Right lung (tissue), 5 donors: ENCODE measurements around the gene MRPS7. TPM values are rescaled to one million over a fixed set of nuclear protein-coding genes. Genes with fewer than 3 reads are reported as not detected.

Source experiments
- DNase-seq, 2 donors: peaks; one replicate each; pipeline ENCODE4 v3.0.0-alpha.2; 2013
- polyA plus RNA-seq, 5 donors: library from polyadenylated mRNA; unstranded; fragments of 120-200 nt; gene quantifications; one replicate each; pipeline versions ENCODE4 v1.2.1 to v1.2.3, GENCODE V29; 2013; ENCODE audit warnings: inconsistent platforms in 1 of 5, low replicate concordance in 1 of 5; ENCODE audit not compliant: insufficient read length in 5 of 5, insufficient read depth in 1 of 5

MRPS7 gene
- polyA plus RNA-seq, 5 donors, result 59.8 to 71.3 (median 64.5) TPM

DNA sequence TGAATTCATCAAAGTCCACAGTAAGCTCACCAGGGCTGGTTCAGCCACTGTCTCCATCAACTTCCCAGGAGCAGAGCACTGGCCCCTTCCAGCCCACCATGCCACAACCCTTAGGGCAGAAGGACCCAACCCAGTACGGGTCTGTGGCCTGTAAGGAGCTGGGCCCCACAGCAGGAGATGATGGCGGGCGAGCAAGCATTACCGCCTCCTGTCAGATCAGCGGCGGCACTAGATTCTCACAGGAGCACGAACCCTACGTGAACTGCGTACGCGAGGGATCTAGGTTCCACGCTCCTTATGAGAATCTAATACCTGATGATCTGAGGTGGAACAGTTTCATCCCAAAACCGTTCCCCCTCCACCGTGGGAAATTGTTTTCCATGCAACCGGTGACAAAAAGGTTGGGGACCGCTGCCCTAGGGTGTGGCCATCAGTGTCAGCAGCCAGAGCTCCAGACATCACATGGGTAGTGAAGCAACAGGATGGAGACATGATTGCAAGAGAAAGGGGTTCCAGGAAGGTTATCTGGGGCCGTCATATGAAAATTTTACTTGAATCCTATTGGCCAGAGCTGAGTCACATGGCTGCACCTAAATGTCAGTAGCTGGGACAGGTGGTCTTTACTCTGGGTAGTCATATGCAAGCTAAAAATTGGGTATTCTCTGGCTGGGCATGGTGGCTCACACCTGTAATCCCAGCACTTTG, 40.0 kb downstream of the MRPS7 start:
- DNase-seq, result no peak

DNA sequence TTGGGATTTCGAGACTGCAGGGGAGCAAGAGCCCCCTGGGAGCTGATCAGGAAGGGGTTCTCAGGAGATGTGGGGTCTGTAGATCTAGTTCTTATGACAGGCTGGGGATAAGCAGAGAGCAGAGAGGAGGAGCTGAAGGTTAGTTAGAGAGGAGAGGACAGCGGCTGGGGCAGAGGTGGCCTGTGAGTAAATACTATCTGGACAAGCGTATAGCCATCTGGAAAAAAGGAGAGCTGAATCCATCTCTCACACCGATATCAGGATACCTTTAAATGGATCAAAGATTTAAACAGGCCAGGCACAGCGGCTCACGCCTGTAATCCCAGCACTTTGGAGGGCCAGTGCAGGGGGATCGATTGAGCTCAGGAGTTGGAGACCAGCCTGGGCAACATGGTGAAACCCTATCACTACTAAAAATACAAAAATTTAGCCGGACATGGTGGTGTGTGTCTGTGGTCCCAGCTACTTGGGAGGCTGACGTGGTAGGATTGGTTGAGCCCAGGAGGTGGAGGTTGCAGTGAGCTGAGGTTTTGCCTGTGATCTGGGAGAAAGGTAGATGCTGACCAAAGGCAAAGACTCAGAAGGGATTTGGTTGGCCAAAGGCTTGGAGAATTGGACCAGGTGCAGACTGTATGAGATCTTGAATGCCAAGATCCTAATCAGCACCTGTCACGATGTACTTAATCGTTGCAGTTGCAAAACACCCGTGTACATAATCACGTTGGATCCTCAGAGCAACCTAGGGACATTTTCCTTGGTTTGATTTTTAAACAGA, 46.5 kb downstream of the MRPS7 start:
- no peak for DNase-seq

DNA sequence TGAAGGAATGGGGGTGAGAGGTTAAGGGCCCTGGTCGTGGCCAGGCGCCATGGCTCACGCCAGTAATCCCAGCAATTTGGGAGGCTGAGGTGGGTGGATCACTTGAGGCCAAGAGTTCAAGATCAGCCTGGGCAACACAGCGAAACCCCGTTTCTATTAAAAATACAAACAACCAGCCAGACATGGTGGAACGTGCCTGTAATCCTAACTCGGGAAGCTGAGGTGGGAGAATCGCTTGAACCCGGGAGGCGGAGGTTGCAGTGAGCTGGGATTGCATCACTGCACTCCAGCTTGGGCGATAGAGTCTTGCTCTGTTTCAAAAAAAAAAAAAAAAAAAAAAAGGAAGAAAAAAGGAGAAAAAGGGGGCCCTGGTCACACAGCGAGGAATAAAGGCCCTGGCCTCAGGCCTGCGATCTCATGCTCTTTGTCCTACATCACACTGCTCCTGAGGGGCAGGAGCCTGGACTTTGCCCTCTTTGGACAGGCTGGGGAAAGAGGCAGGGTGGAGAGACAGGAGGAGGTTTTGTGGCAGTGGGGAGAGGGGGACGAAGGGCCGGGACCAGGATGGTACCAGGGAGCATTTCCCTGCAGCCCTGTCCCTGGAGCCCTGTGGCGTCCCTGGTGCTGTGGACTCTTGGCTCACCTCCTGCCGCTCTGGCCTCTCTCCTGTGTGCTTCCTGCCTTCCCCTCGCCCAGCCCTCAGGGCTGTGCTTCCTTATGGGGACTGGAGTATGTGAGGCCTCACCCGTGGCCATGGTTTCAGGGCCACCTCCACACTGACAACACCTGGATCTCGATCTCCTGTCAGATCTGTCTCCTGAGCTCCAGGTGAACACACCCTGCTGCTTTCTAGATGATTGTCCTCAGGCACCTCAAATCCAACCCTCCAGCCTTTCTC, 47.3 kb downstream of the MRPS7 start:
- DNase-seq, result no peak

DNA sequence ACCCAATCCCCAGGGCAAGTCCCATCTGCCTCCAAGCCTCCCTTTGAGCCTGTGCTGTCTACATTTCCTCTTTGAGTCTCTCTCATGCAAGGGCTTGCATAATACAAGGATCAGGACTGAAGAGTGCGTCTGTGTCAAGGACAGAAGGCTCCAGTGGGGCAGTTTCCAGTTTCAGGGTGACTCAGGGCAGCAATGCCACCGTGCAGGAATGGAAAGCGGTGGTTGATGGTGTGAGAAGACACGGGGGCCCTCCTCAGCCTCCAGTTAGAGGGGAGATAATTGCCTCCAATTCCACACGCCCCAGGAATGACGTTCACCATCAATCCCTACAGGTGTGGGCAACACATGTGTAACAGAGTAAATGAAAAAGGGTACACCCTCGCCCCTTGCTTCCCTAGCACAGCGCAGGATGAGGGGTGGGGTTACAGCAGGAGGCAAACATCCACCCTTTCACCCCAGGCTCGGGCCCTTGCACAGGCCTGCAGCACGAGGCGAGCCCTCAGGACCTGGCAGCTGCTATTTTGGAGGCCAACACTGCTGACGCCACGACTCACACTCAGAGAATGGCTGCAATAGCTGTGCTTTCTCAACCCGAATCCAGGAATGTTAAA, 52.4 kb downstream of the MRPS7 start:
- no peak for DNase-seq

DNA sequence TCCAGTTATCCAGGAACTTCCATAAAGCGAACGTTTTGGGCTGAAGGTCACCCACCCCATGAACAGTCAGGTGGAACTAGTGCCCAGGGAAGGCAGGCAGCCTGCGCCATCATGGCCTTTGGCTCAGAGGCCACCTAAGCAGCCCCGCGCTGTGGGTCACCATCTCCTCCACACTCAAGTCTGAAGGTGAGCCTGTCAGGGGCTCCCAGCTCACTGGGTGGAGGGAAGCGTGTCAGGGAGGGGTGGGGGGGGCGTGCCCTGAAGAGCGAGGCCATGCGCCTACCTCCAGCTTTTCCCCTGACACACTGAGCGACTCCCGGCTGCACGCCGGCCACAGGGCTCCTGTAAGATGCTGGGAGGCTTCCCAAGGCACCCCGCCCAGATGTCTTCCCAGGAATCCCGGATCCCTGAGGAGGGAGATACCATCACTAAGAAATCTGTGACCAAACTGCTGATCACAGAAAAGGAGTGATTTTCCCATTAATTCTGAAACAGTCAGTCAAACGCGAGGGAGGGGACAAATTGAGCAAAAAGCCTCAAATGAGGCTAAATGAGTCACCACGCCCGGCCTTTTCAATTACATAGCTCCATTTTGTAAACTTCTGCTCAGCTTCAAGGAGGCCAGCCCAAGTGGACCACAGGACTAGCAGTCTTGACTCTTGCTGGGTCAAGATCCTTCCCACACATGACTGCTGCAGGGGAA, 54.0 kb downstream of the MRPS7 start:
- no peak for DNase-seq

Other genes starting within 250 kb of the MRPS7 start
- gene MRPL58, start 249.2 kb upstream of the MRPS7 start, polyA plus RNA-seq, result 10 to 100 TPM; 20.5 to 28.2 (median 24.6) TPM
- gene ATP5PD, start 214.9 kb upstream of the MRPS7 start, polyA plus RNA-seq, result 100 to 1,000 TPM; 200 to 252 (median 213) TPM
- gene KCTD2, start 214.7 kb upstream of the MRPS7 start, polyA plus RNA-seq, result 10 to 100 TPM; 25.0 to 29.1 (median 28.6) TPM
- gene SLC16A5, start 173.9 kb upstream of the MRPS7 start, polyA plus RNA-seq, result 10 to 100 TPM; 16.1 to 26.8 (median 23.3) TPM
- gene ARMC7, start 151.9 kb upstream of the MRPS7 start, polyA plus RNA-seq, result 10 to 100 TPM; 11.7 to 17.2 (median 15.1) TPM
- gene NT5C, start 130.1 kb upstream of the MRPS7 start, polyA plus RNA-seq, result 10 to 100 TPM; 42.4 to 63.3 (median 46.6) TPM
- 100 to 1,000 TPM in 1 of 5 donors, 10 to 100 TPM in 4; 73.5 to 103 (median 83.6) TPM for gene JPT1, start 107.4 kb upstream of the MRPS7 start, polyA plus RNA-seq
- 100 to 1,000 TPM; 666 to 791 (median 727) TPM for gene SUMO2, start 78.9 kb upstream of the MRPS7 start, polyA plus RNA-seq
- gene NUP85, start 56.2 kb upstream of the MRPS7 start, polyA plus RNA-seq, result 10 to 100 TPM; 66.5 to 86.1 (median 79.5) TPM
- gene GGA3, start 273 bp upstream of the MRPS7 start, polyA plus RNA-seq, result 10 to 100 TPM; 37.2 to 45.7 (median 39.9) TPM
- gene MIF4GD, start 9.4 kb downstream of the MRPS7 start, polyA plus RNA-seq, result 10 to 100 TPM; 14.7 to 17.2 (median 15.5) TPM
- gene SLC25A19, start 27.6 kb downstream of the MRPS7 start, polyA plus RNA-seq, result 1 to 10 TPM; 5.5 to 8.2 (median 7.6) TPM
- gene GRB2, start 143.8 kb downstream of the MRPS7 start, polyA plus RNA-seq, result 10 to 100 TPM; 75.3 to 92.2 (median 83.5) TPM
- gene TMEM94, start 194.8 kb downstream of the MRPS7 start, polyA plus RNA-seq, result 10 to 100 TPM; 62.5 to 96.8 (median 77.0) TPM